NCI-H1048 (cell line): ENCODE measurements around the gene ZBTB8A.
"Not testable (repeated sequence)": the region's sequence is repeated elsewhere in the genome, so short reads cannot be mapped to it uniquely, and the experiment has no call there.

Experiments
- DNase-seq: peaks from one replicate; lab custom pipeline; 2025; lab: John Stamatoyannopoulos, UW

ZBTB8A gene

DNA sequence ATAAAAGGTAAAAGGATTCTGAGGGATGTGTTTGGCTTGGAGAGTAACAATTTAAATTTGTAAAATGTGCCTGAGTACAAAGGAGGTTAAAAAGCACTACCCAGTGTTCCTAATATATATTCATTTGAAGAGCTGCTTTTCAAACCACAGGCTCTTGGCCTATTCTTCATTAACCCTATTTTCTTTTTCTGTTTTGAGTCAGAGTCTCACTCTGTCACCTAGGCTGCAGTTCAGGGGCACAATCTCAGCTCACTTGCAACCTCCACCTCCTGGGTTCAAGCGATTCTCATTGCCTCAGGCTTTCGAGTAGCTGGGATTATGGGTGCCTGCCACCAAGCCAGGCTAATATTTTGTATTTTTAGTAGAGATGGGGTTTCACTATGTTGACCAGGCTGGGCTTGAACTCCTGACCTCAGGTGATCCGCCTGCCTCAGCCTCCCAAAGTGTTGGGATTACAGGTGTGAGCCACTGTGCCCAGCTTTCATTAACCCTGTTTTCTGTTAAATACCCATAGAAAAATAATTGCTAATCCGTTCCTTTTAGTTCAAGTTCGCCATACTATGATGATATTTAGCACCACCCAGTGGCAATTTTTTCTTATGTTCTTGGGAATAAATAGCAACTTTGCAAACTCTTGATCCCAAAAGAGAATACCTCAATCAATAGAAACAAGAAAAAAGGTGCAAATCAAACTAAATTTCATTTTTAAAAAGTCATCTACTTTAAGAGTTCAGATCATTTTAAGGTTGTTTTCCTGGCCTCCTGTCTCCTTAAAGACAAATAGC is 80.7 kb downstream of the ZBTB8A start:
- no peak for DNase-seq

DNA sequence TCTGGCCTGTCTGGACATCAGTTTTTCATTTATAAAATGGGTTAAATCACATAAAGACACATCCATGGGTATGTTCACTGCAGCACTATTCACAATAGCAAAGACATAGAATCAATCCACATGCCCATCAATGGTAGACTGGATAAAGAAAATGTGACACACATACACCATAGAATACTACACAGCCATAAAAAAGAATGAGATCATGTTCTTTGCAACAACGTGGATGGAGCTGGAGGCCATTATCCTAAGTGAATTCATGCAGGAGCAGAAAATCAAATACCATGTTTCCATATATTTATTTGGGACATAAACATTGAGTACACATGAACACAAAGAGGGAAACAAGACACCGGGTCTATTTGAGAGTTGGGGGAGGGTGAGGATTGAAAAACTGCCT is 83.0 kb downstream of the ZBTB8A start:
- no peak for DNase-seq

DNA sequence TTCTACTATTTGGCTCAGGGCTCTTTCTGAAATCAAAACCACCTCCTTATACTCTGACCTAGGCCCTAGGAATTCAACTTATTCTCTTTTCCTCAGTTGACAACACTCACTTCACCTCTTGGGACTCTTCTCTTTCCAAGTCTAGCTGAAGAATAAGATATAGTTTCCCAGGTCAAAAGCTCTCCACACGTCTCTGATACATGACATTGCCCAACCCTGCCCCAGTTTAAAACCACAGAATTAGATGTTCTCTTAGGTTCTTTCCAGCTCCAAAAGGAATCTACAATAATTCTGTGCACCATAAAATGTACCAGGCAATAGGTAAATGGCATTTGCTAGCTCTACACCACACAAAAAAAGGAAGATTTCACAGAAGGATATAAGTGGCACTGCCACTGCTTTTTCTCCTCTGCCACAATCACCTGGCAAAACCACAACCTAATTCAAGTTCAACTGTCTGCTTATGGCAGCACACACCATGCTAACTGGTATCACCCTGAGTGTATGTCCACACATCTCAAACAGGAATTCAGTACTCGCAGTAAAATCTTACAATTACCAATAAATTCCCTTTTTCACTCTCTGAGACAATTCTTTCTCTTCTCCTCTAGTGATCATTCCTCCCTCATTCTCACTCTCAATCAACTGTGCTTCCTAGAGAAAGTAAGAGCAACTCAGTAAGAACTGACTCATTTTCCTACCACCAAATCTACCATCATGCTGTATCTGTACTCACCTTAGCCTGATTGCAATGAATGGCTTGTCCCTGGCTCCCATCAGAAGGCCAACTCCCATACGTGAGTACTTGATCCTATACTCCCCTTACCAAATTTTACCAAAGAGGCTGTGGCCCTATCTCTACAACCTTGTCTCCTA is 83.8 kb downstream of the ZBTB8A start:
- DNase-seq: no peak

DNA sequence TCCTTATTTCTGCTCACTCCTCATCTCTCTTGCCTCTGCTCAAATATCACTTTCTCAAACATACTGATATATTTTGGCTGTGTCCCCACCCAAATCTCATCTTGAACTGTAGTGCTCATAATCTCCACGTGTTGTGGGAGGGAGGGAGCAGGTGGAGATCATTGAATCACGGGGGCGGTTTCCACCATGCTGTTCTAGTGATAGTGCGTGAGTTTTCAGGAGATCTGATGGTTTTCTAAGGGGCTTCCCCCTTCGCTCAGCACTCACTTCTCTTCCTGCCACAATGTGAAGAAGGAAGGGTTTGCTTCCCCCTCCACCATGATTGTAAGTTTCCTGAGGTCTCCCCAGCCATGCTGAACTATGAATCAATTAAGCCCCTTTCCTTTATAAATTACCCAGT is 84.5 kb downstream of the ZBTB8A start:
- DNase-seq: no peak

DNA sequence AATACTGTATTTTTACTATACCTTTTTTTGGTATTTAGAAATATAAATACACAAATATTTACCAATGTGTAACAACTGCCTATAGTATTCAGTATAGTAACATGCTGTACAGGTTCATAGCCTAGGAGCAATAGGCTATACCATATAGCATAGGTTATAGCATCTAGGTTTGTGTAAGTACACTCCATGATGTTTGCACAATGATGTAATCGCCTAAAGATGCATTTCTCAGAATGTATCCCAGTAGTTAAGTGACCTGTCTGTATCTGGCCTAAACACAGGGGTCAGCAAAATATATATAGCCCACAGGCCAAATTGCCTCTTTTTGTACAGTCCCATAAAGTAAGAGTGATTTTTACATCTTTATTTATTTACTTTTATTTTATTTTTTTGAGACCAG is 86.9 kb downstream of the ZBTB8A start:
- DNase-seq: no peak

DNA sequence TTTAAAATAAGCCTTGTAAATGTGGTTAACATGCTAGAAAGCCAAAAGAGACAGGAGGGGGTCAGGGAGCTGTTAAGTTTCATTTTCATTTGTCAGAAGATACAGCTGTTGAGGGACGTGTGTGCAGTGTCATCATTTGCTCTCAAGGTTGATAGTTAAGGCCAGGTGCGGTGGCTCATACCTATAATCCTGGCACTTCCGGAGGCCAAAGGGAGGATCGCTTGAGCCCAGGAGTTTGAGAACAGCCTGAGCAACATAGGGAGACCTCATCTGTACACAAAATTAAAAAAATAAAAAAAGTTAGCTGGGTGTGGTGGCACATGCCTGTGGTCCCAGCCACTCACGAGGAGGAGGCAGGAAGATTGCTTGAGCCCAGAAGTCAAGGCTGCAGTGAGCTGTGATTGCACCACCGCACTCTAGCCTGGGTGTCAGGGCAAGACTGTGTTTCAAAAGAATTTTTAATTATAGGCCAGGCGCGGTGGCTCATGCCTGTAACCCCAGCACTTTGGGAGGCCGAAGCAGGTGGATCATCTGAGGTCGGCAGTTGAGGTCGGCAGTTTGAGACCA is 88.5 kb downstream of the ZBTB8A start:
- no peak for DNase-seq

DNA sequence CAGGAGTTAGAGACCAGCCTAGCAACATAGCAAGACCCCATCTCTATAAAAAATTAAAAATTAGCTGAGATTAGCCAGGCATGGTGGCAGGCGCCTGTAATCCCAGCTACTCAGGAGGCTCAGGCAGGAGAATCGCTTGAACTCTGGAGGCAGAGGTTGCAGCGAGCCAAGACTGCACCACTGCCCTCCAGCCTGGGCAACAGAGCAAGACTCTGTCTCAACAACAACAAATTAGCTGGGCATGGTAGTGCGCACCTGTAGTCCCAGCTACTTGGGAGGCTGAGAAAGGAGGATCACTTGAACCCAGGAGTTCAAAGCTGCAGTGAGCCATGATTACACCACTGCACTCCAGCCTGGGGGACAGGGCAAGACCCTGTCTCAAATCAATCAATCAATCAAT is 90.9 kb downstream of the ZBTB8A start:
- not testable (repeated sequence) for DNase-seq

DNA sequence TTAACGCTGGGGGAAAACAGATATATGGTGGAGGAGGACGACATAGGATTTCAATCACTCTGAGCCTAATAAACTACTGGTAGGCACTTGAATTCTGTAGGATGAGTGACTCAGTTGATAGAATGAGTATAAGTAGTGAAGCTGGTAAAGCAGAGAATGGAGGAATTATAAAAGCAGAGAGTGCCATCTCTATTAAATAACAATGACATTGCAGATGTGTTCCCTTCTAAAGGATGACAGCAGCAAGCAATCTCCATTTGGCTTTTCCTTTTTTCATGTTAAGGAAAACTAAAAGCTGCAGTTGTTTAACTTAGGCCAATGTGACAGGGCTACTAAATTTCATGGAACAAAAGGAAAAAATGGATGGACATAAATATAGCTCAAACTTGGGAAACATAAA is 93.6 kb downstream of the ZBTB8A start:
- DNase-seq: no peak

DNA sequence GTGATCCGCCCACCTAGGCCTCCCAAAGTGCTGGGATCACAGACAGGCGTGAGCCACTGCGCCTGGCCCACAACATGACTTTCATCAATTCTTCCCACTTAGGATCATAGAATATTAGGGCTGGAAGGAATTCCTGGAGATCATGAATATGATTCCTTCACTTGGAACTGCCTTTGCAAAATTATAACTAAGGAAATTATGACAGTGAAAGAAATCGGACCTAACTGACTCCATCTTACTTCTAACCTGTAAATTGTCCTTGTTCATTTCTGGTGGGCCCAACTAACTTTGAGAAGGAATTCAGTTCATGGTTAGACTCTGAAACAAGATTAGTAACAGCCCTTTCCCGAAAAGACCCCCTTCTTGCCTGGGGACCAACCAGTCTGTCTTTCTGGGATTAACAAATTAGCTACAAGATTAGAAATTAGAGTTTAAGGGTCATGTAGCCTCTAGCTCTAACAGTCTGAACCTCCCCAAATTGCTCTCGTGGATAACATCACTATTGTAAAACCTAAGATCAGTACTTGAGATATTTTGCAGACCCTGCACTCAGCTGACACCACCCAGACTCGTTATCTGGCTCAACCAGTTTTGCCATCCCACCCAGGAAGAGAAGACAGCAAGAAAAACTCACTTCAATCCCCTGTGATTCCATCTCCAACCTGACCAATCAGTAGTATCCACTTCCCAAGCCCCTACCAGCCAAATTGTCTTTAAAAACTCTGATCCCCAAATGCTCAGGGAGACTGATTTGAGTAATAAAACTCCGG is 96.5 kb downstream of the ZBTB8A start:
- DNase-seq: no peak

DNA sequence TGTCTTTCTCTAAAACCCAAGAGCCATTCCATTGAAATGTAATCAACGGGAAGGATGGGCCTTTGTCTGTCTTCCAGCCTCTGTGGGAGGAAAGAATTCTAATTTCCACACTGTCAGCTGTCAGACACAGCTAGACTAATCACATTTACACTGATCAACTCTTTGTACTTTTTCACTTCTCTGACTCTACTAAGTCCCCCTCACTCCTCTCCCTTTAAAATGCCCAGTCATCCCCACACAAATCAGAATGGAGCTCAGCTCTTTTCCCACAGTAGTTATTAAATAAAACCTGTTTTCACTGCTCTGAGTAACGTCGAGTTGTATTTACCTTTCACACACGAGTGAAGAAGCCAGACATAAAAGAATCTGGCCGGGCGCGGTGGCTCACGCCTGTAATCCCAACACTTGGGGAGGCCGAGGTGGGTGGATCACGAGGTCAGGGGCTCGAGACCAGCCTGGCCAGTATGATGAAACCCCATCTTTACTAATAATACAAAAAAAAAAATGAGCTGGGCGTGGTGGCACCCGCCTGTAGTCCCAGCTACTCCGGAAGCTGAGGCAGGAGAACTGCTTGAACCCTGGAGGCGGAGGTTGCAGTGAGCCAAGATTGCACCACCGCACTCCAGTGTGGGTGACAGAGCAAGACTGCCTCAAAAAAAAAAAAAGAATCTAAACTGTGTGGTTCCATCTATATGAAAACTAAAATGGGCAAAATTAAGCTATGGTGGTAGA is 97.9 kb downstream of the ZBTB8A start:
- no peak for DNase-seq

DNA sequence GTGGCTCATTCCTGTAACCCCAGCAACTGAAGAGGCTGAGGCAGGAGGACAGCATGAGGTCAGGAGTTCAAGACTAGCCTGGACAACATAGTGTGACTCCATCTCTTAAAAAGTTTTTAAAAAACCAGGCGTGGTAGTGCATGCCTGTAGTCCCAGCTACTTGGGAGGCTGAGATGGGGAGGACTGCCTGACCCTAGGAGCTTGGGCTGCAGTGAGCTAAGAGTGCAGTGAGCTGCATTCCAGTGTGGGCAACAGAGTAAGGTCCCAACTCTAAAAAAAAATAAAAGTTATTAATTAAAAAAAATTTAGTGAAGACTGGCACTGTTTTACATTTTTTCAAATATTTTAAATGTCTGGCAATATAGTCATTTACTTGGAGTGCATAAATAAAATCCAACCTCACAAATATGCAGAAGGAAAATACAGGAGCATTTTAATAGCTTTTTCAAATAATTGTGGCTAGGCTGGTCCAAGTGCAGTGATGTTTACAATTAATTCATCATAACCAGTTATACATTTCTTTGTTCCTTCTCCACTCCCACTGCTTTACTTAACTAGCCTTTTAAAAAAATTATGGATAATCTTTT is 100.4 kb downstream of the ZBTB8A start:
- DNase-seq: no peak

DNA sequence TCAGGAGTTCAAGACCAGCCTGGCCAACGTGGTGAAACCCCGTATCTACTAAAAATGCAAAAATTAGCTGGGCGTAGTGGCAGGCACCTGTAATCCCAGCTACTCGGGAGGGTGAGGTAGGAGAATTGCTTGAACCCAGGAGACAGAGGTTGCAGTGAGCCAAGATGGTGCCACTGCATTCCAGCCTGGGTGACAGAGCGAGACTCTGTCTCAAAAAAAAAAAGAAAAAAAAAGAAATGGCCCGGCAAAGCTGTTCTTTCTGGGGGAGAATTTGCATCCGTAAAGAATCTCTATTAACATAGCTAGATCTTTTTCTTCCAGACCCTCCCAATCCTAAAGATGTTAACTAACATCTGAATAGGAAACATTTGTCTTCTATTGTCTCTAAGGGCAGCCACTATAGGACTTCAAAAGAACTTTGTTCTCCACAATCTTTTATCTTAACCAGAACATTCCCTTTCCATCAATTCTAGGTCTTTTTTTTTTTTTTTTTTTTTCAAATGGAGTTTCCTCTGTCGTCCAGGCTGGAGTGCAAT is 103.1 kb downstream of the ZBTB8A start:
- DNase-seq: not testable (repeated sequence)

DNA sequence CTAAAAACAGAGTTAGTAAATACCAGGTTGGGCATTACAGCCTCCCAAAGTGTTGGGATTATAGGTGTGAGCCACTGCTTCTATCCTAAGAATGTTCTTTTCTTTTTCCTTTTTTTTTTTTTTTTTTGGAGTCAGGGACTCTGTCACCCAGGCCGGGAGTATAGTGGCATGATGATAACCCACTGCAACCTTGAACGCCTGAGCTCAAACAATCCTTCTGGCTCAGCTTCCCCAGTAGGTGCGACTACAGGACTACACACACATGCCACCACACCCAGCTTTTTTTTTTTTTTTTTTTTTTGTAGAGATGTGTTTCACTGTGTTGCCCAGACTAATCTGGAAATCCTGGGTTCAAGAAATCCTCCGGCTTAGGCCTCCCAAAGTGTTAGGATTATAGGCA is 105.2 kb downstream of the ZBTB8A start:
- DNase-seq: no peak

DNA sequence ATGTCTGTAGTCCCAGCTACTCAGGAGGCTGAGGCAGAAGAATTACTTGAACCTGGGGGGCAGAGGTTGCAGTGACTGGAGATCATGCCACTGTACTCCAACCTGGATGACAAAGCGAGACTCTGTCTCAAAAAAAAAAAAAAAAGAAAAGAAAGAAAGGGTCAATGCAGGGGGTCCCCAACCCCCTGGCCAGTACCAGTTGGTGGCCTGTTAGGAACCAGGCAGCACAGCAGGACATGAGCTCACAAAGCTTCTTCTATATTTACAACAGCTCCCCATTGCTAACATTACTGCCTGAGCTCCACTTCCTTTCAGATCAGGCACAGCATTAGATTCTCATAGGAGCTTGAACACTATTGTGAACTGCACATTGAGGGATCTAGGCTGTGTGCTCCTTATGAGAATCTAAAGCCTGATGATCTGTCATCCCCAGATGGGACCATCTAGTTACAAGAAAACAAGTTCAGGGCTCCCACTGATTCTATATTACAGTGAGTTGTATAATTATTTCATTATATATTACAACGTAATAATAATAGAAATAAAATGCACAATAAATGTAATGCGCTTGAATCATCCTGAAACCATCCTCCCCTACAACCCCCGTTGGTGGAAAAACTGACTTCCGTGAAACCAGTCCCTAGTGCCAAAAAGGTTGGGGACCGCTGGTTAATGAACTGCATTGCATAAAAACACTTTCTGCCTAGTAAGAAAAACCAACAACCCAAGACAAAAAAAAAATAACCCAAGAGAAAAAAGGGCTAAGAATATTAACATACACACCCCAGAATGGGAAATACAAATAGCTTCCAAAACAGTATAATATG is 108.3 kb downstream of the ZBTB8A start:
- no peak for DNase-seq

DNA sequence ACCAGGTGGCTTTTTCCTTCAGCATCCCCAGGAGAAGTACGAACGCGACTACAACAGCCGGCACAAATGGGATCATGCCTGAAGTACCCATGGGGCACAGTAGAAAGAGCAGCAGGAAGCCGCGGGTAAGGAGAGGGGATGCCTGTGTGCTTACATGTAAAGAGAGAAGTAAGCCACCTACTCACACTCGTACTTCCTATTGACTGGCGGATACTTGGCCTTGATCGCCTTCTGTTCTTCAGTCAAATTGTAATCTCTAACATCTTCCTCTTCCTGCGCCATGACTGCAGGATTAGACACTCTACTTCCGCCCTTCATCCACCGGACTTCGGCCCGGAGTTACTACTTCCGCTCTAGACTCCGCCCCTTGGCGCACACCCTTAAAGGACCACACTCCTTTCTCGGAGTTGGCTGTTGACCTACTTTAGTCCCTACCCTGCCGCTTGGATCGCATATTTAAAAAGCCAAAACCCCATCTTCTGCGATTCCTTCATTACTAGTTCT is 111.1 kb downstream of the ZBTB8A start, which contains the start of gene ZBTB8OS:
ZBTB8OS (minus strand) TSS at position 303 of the 504 bp plus-strand sequence; CDS start at position 282, 21 bp downstream.
- DNase-seq: peak; percentile 82

DNA sequence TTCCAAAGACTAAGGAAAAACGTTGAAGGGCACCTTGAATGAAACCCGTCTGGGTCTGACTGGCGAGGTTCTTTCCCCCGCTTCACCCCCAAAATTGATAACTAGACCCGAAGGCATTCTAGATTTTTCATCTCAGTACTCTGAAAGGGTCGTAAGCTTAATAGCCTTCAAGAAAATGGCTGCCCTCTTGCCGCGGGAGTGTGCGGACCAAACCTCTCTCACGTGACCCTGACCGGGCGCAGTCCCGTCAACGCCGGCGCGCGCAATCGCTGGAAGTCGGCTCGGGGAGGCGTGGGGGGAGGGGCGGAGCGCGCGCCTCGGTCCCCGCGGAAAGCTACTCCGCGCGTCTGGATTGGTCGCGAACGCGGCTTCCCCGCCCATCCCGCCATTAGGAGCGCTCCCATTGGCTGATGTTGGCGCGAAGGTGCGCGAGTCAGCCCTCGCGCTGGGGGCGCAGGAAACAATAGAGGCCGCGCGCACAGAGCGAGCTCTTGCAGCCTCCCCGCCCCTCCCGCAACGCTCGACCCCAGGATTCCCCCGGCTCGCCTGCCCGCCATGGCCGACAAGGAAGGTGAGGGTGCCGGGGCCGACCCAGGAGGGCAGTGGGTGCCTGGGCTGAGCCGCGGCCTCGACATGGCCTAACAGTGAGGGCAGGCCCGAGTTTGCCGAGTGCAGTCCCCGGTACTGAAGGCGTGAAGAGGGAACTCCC is 111.7 kb downstream of the ZBTB8A start, which contains the start of gene RBBP4:
RBBP4 (plus strand) TSS at position 457 of the 709 bp plus-strand sequence; CDS start at position 556, 99 bp downstream.
- DNase-seq: peak; percentile 95

DNA sequence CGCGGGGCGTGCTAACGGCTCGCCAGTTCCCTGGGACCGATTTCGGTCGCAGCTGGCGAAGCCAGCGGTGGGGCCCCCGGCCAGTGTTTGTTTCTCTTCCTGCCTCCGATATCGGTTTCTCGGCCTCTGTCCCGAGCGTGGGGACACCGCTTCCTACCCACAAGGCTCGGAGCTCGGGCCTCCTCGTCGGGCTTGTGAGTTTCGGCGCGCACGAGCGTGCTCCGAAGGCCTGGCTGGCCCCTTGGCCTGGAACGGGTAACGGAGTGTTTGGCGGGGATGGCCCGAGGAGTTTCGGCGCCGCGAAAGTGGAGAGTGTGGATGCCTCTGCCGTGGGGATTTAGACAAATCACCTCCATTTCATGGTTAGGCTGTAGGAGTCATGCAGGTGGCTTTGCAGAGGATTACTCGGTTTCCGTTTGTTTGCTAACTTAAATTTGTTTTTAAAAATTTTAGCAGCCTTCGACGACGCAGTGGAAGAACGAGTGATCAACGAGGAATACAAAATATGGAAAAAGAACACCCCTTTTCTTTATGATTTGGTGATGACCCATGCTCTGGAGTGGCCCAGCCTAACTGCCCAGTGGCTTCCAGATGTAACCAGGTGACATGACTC is 112.3 kb downstream of the ZBTB8A start:
- DNase-seq: no peak

DNA sequence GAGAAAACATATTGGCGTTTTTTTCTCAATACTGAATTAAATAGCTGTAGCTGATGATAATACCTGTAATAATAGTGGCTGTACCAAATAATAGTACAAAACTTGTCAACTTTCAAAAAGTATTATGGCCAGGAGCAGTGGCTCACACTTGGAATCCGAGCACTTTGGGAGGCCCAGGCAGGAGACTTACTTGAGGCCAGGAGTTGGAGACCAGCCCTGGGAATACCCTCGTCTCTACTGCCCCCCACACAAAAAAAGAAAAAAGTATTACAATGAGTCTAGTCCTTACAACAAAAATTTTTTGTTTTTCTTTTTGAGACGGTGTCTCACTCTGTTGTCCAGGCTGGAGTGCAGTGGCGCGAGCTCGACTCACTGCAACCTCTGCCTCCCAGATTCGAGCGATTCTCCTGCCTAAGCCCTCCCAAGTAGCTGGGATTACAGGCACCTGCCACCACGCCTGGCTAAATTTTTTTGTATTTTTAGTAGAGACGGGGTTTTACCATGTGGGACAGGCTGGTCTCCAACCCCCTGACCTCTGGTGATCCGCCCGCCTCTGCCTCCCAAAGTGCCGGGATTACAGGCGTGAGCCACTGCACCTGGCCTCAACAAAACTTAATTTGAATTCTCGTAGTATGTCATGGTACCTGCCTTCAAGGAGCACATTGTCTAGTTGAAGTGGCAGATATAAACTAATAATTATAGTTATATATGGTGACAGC is 113.2 kb downstream of the ZBTB8A start:
- no peak for DNase-seq
